GM12864 (cell line): ENCODE results near the gene HOXD13.

Experiments
- DNase-seq: peaks from one replicate; pipeline ENCODE4 v3.0.0-alpha.2; 2011; ENCODE audit warnings: low read depth
- H3K4me3 ChIP-seq: 2 replicates; pipeline ENCODE4 v1.5.1; 2011; ENCODE audit warnings: mild to moderate bottlenecking, low read depth, low read length, control low read depth
- CTCF ChIP-seq: IDR thresholded peaks from 2 replicates; pipeline ENCODE4 v1.5.1; 2011; ENCODE audit warnings: low read depth, mild to moderate bottlenecking, moderate library complexity, low read length, control low read depth, inconsistent platforms; ENCODE audit errors: missing control alignments

The HOXD13 gene

GRCh38 chr2:176076796-176077195 lies 15.7 kb upstream of the HOXD13 start:
- no peak for DNase-seq
- no peak overlapping the region for H3K4me3 ChIP-seq
- TF ChIP-seq CTCF: no peak

GRCh38 chr2:176078541-176079284 lies 13.8 kb upstream of the HOXD13 start:
- H3K4me3 ChIP-seq: no peak overlapping the region
- TF ChIP-seq CTCF: no peak
- no peak for DNase-seq

GRCh38 chr2:176079285-176079830 lies 13.2 kb upstream of the HOXD13 start:
- no peak overlapping the region for H3K4me3 ChIP-seq
- no peak for DNase-seq

GRCh38 chr2:176079831-176080539 lies 12.5 kb upstream of the HOXD13 start:
- DNase-seq: no peak
- no peak overlapping the region for H3K4me3 ChIP-seq
- TF ChIP-seq CTCF: peak; percentile 41

More at GRCh38 chr2:176079285-176079830, 13.2 kb upstream of the HOXD13 start:
- TF ChIP-seq CTCF: no peak

GRCh38 chr2:176080540-176081375 lies 11.8 kb upstream of the HOXD13 start:
- DNase-seq: no peak
- no peak overlapping the region for H3K4me3 ChIP-seq
- no peak for TF ChIP-seq CTCF

- no peak for TF ChIP-seq CTCF
- no peak for DNase-seq
- H3K4me3 ChIP-seq: no peak overlapping the region
These were observed 11.1 kb upstream of the HOXD13 start for GRCh38 chr2:176081376-176081836.
